Lower lobe of right lung (tissue), 2 donors: ENCODE results near the gene PI4KA. TPM values are rescaled to one million over a fixed set of nuclear protein-coding genes. Genes with fewer than 3 reads are reported as not detected.

Experiments
- ATAC-seq, 2 donors: fragments of 200-7000 bp; cut with Tn5 transposase; one replicate each; pipeline ENCODE4 v1.9.1; 2020 to 2022; ENCODE audit warnings: mild to moderate bottlenecking in 2 of 2, moderate library complexity in 2 of 2
- DNase-seq: peaks from one replicate; pipeline ENCODE4 v3.0.0-alpha.2; 2020
- H3K27ac ChIP-seq: fragments of 200-600 bp; one replicate; pipeline ENCODE4 v1.8.0; 2022
- H3K27me3 ChIP-seq: fragments of 200-600 bp; one replicate; pipeline ENCODE4 v1.8.0; 2022; ENCODE audit warnings: low read depth
- H3K36me3 ChIP-seq: fragments of 200-600 bp; one replicate; pipeline ENCODE4 v1.8.0; 2022; ENCODE audit warnings: mild to moderate bottlenecking
- H3K4me1 ChIP-seq: fragments of 200-600 bp; one replicate; pipeline ENCODE4 v1.8.0; 2022
- H3K4me3 ChIP-seq: fragments of 200-600 bp; one replicate; pipeline ENCODE4 v1.8.0; 2022; ENCODE audit warnings: mild to moderate bottlenecking
- H3K9me3 ChIP-seq: fragments of 200-600 bp; one replicate; pipeline ENCODE4 v1.8.0; 2022
- intact Hi-C: fragments of 100-400 bp; cut with DNase I; formaldehyde crosslinking; loops from one replicate; pipeline ENCODE4 v1.11.0; 2022
- total RNA-seq: library from RNA; stranded (reverse); fragmentation: NEBNext Ultra II Directional; extraction: Animal tissue kit (Norgen Biotek cat#: 25700); gene quantifications from one replicate; pipeline ENCODE4 v1.2.1, GENCODE V29; 2021
- TF ChIP-seq, protein P1 (sequence below): fragments of 200-600 bp; IDR thresholded peaks from one replicate; pipeline ENCODE4 v1.8.0; 2022; ENCODE audit warnings: antibody characterized with exemption, mild to moderate bottlenecking
- donor health status: DM: no; HTN: yes; CAD: no; lungs with severe emphysema.

PI4KA gene
- total RNA-seq, 1 donor from 2014 or later = 109 TPM

DNA sequence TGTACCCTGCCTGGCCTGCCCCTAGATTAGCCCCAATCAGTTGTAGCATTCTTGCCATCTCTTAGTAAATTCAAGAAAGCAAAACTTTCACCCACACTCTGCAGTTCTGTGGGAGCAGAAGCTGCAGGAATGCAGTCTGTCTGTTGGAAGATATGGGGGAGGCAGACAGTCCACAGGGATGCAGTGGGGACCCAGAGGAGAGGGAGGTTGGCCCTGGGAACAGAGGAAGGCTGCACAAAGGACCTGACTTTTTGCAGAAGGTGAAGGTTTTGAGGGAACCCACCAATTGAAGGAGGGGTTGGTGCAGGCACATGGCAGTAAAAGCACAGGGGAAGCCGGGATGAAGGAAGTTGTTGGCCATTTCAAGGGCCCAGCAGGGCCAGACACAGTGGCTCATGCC is 16.7 kb upstream of the PI4KA start:
- H3K4me1 ChIP-seq = no peaks in the 10 kb centered on the region
- intact Hi-C loops = no loop called here
- no peak overlapping the region for H3K27ac ChIP-seq
- TF ChIP-seq, protein P1, sequence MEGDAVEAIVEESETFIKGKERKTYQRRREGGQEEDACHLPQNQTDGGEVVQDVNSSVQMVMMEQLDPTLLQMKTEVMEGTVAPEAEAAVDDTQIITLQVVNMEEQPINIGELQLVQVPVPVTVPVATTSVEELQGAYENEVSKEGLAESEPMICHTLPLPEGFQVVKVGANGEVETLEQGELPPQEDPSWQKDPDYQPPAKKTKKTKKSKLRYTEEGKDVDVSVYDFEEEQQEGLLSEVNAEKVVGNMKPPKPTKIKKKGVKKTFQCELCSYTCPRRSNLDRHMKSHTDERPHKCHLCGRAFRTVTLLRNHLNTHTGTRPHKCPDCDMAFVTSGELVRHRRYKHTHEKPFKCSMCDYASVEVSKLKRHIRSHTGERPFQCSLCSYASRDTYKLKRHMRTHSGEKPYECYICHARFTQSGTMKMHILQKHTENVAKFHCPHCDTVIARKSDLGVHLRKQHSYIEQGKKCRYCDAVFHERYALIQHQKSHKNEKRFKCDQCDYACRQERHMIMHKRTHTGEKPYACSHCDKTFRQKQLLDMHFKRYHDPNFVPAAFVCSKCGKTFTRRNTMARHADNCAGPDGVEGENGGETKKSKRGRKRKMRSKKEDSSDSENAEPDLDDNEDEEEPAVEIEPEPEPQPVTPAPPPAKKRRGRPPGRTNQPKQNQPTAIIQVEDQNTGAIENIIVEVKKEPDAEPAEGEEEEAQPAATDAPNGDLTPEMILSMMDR = no peak
- no peaks in the 10 kb centered on the region for H3K9me3 ChIP-seq
- ATAC-seq (no peak), DNase-seq (no peak)
- H3K4me3 ChIP-seq = no peak overlapping the region
- no peaks in the 10 kb centered on the region for H3K27me3 ChIP-seq
- peaks cover 66% of the 10 kb centered on the region for H3K36me3 ChIP-seq

DNA sequence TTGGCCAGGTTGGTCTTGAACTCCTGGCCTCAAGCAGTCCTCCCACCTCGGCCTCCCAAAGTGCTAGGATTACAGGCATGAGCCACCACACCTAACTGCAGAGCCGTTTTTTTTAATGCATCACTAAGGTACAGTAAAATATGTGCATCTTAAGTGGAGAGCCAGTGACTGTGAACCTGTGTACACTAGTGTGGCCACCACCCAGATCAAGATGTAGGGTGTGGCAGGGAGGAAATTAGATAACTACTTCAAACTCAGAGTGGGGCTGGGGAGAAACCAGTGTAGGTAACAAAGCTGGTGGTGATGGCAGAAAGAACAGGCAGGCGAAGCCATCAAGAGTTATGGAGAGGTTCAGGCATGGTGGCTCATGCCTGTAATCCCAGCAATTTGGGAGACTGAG is 14.6 kb upstream of the PI4KA start:
- TF ChIP-seq, protein P1 = no peak
- no peak for DNase-seq
- no peaks in the 10 kb centered on the region for H3K27me3 ChIP-seq
- no peak overlapping the region for H3K4me3 ChIP-seq
- no peak overlapping the region for H3K27ac ChIP-seq
- intact Hi-C loops = no loop called here
- no peaks in the 10 kb centered on the region for H3K9me3 ChIP-seq
- ATAC-seq = no peak
- peaks cover 67% of the 10 kb centered on the region for H3K36me3 ChIP-seq
- H3K4me1 ChIP-seq = peaks cover 3% of the 10 kb centered on the region

DNA sequence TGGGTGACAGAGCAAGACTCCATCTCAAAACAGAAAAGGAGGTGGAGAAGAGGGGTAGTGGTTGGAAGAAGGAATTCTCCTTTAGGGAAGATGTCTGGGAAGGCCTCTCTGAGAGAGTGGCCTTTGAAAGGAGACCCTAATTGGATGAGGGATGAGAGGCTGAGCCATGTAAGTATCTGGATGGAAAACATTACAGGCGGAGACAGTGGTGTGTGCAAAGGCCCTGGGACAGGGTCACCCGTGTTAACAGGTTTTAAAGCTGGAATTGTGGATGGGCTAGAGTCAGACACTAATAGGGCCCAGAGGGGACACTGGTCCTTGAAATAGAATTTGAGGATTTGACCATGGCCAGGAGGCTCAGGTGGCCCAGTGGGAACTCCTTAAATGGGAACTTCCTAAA is 10.6 kb upstream of the PI4KA start:
- no peaks in the 10 kb centered on the region for H3K9me3 ChIP-seq
- intact Hi-C loops = no loop called here
- peaks cover 39% of the 10 kb centered on the region for H3K4me1 ChIP-seq
- H3K36me3 ChIP-seq = peaks cover 36% of the 10 kb centered on the region
- no peak overlapping the region for H3K27ac ChIP-seq
- TF ChIP-seq, protein P1 = no peak
- no peak for ATAC-seq
- no peaks in the 10 kb centered on the region for H3K27me3 ChIP-seq
- no peak overlapping the region for H3K4me3 ChIP-seq
- no peak for DNase-seq

DNA sequence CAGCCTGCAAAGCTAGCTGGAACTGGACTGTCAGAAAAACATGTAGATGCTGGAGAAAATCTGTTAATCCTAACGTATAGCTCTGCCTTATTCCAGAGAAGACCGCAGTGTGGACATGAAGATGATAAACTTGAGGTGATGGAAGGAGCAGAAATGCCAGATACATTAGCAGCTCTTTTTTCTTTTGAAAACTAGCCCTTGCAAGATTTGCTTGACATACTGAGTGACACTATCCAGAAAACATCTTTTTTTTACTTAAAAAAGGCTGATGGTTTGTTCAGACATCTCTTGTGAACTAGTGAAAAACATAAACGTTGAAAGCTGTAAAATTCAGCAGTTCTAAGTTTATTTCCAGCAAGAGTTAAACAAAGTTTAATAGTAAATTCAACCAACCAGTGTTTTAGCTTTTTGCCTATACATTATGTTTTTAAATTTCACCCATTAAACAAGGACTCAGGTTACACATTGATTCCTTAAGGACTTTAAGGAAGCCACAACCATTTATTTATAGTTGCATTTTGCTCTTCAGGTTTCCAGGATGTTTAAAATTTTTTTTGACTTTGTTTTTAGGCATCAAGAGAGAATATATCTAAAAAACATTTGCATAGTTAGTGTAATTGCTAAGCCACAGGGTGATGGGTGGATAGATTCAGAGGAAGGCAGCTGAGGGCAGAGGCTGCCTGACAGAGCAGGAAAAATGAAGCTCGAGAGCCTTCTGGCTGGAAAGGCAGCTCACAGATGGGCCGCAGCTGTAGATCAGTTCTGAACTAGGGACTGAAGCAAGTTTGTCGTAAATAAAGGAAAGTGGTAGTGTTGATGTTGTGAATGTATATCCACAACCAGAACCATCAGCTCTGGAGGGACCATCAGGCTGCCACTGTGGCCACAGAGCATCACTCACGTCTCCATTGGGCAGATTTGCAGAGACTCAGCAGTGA is 9.7 kb upstream of the PI4KA start:
- H3K4me1 ChIP-seq = peaks cover 46% of the 10 kb centered on the region
- TF ChIP-seq, protein P1 = no peak
- no peaks in the 10 kb centered on the region for H3K9me3 ChIP-seq
- no peak overlapping the region for H3K4me3 ChIP-seq
- intact Hi-C loops = no loop called here
- H3K27me3 ChIP-seq = no peaks in the 10 kb centered on the region
- H3K27ac ChIP-seq = peak overlapping the region; percentile 77
- peaks cover 35% of the 10 kb centered on the region for H3K36me3 ChIP-seq
- no peak for ATAC-seq
- DNase-seq = no peak

DNA sequence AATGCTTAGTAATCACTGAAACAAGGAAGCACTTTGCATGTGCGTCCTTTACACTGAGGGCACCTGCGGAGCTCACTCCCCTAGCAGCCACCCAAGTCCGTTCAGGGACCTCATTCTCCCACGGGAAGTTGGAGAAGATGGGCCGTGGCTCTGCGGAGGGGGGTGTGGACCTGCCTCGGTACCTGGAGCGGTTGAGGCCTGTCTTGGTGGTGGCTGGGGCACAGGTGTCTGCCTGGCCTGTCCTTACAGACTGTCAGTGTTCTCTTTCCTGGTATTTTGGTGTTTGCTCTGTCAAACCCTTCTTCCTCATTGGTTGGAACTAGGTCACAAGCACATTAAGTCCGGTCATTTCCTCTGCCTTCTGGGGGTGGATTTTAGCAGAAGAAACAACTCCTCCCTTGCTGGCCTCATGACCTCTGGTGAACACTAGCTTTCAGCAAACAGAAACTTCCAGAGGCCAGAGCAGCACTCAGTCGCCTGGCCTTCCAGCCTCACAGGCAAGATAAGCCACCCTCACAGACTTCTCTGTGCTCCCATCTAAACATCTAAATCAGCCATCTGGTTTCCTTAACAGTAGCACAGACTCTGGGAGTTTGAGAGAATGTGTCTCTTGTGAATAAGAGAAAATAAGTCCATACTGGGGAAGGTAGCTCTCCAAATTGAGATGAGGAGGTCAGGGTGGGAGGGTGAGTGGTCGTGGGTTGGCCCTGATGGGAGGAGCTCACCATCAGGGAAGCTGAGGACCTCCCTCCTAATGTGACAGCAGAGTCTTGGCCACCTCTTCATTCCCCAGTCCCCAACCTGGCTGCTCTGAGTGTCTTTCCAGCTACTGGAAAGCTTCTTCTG is 8.8 kb upstream of the PI4KA start:
- H3K4me1 ChIP-seq = peaks cover 53% of the 10 kb centered on the region
- peak overlapping the region; percentile 77 for H3K27ac ChIP-seq
- H3K27me3 ChIP-seq = no peaks in the 10 kb centered on the region
- H3K4me3 ChIP-seq = no peak overlapping the region
- no peaks in the 10 kb centered on the region for H3K9me3 ChIP-seq
- ATAC-seq (peak; percentile 81 to 84), DNase-seq (no peak)
- intact Hi-C loops = no loop called here
- TF ChIP-seq, protein P1 = no peak
- H3K36me3 ChIP-seq = peaks cover 35% of the 10 kb centered on the region
